PC-9 (cell line): ENCODE measurements around the gene ARID5B. TPM values are rescaled to one million over a fixed set of nuclear protein-coding genes. Genes with fewer than 3 reads are reported as not detected.

Experiments used
- BruUV-seq: library from RNA; stranded (reverse); fragments of 400-500 nt; replicated peaks from 2 replicates; lab custom pipeline; 2021; lab: Mats Ljungman, UMichigan
- CTCF ChIA-PET: fragments of 300-600 bp; sonication (Branson Sonifier 250); formaldehyde crosslinking; loops from one replicate; lab custom pipeline; 2022; ENCODE audit warnings: antibody characterized with exemption; lab: Charles Lee
- POLR2A ChIA-PET: fragments of 300-600 bp; sonication (Branson Sonifier 250); formaldehyde crosslinking; loops from one replicate; lab custom pipeline; 2022; ENCODE audit warnings: antibody characterized with exemption; ENCODE audit not compliant: unreplicated experiment; lab: Charles Lee
- DNase-seq, 2 experiments: peaks; one replicate each; pipeline versions ENCODE4 v3.0.0 to v3.0.0-alpha.2; 2015 to 2022; ENCODE audit warnings: mixed read lengths in 1 of 2
- H2AFZ ChIP-seq: fragments of 200-600 bp; sonication (generic); 2 replicates; pipeline ENCODE4 v1.8.1; 2017; ENCODE audit warnings: antibody characterized with exemption
- H3F3A ChIP-seq: fragments of 200-600 bp; sonication (generic); 2 replicates; pipeline ENCODE4 v1.8.1; 2017; ENCODE audit warnings: antibody characterized with exemption, mild to moderate bottlenecking, low read depth; ENCODE audit not compliant: insufficient read depth
- H3K27ac ChIP-seq: fragments of 200-600 bp; sonication (generic); 2 replicates; pipeline ENCODE4 v1.6.1; 2016; ENCODE audit warnings: mixed run types
- H3K27me3 ChIP-seq: fragments of 200-600 bp; sonication (generic); 2 replicates; pipeline ENCODE4 v1.6.1; 2016; ENCODE audit warnings: low read depth, mixed run types; ENCODE audit not compliant: insufficient read depth
- H3K36me3 ChIP-seq: fragments of 200-600 bp; sonication (generic); 2 replicates; pipeline ENCODE4 v1.6.1; 2016; ENCODE audit warnings: low read depth, mixed run types
- H3K4me1 ChIP-seq: fragments of 200-600 bp; sonication (generic); replicated peaks from 2 replicates; pipeline ENCODE4 v1.6.1; 2016; ENCODE audit warnings: mixed run types; ENCODE audit not compliant: insufficient read depth
- H3K4me2 ChIP-seq: fragments of 200-600 bp; sonication (generic); 2 replicates; pipeline ENCODE4 v1.6.1; 2017; ENCODE audit warnings: mixed run types
- H3K4me3 ChIP-seq: fragments of 200-600 bp; sonication (generic); 2 replicates; pipeline ENCODE4 v1.6.1; 2016; ENCODE audit warnings: mixed run types
- H3K79me2 ChIP-seq: fragments of 200-600 bp; sonication (generic); 2 replicates; pipeline ENCODE4 v1.6.1; 2017; ENCODE audit warnings: low read depth, mixed run types
- H3K9me2 ChIP-seq: fragments of 200-600 bp; sonication (generic); 2 replicates; pipeline ENCODE4 v1.8.1; 2017; ENCODE audit warnings: mild to moderate bottlenecking; ENCODE audit not compliant: insufficient read depth
- H3K9me3 ChIP-seq: fragments of 200-600 bp; sonication (generic); 2 replicates; pipeline ENCODE4 v1.8.1; 2016; ENCODE audit warnings: low read depth; ENCODE audit not compliant: insufficient read depth
- H4K20me1 ChIP-seq: fragments of 200-600 bp; sonication (generic); 2 replicates; pipeline ENCODE4 v1.8.1; 2017; ENCODE audit not compliant: insufficient read depth
- CTCF ChIP-seq: fragments of 200-600 bp; sonication (generic); conservative IDR thresholded peaks from 2 replicates; pipeline ENCODE4 v1.6.1; 2017; ENCODE audit warnings: mixed run types, antibody characterized with exemption, mild to moderate bottlenecking, moderate library complexity
- EZH2 ChIP-seq: fragments of 200-600 bp; sonication (generic); IDR thresholded peaks from 2 replicates; pipeline ENCODE4 v1.8.0; 2017; ENCODE audit warnings: antibody characterized with exemption, low read depth
- intact Hi-C: fragments of 100-400 bp; cut with micrococcal nuclease; formaldehyde crosslinking; loops from one replicate; pipeline ENCODE4 v1.10.0; 2022; ENCODE audit not compliant: unreplicated experiment
- total RNA-seq: library from RNA; stranded (reverse); gene quantifications from 2 replicates; pipeline ENCODE4 v1.2.3, GENCODE V29; 2021

Gene ARID5B
- total RNA-seq, 1 experiment from 2014 or later: 7.4 TPM

GRCh38 chr10:61907011-61907410 lies 5.5 kb downstream of the ARID5B start:
- H3K36me3 ChIP-seq: peaks cover 8% of the 10 kb centered on the region; the same call in 1 of the 2 replicates
- peaks cover 30% of the 10 kb centered on the region for H3K79me2 ChIP-seq
- H3K27ac ChIP-seq: no peak overlapping the region
- H2AFZ ChIP-seq: no peak overlapping the region
- no peaks in the 10 kb centered on the region for H3K9me2 ChIP-seq
- no peaks in the 10 kb centered on the region for H3K9me3 ChIP-seq
- peaks cover 27% of the 10 kb centered on the region for H3F3A ChIP-seq
- no peaks in the 10 kb centered on the region for H4K20me1 ChIP-seq
- H3K27me3 ChIP-seq: no peaks in the 10 kb centered on the region
- ChIA-PET POLR2A (no interaction called here), CTCF (no interaction called here)
- H3K4me3 ChIP-seq: no peak overlapping the region
- no peak for TF ChIP-seq CTCF
- TF ChIP-seq EZH2: no peak
- no TSS peak for BruUV-seq
- DNase-seq: no peak
- no peak overlapping the region for H3K4me2 ChIP-seq
- intact Hi-C loops: loop anchor here (10.0 kb wide), 1 partner anchor 1178 kb away; no protein-coding TSS in a partner anchor
- H3K4me1 ChIP-seq: peaks cover 17% of the 10 kb centered on the region

DNA sequence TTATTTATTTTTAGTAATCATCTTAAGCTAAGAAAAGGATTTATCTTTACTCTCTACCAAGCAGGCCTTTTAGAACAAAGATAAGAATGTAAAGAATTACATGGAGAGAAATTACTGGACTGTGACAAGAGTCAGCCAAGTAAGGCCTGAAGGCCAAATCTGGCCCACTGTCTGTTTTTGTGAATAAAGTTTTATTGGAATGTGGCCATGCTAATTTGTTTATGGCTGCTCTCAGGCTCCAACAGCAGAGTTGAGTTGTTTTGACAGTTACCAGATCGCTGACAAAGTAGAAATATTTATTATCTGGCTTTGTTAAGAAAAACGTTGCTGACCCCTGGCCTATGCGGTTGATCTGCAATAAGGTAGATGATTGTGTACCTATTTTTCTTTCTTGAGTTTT lies 6.1 kb downstream of the ARID5B start:
- no peaks in the 10 kb centered on the region for H3K27me3 ChIP-seq
- H3K9me2 ChIP-seq: no peaks in the 10 kb centered on the region
- POLR2A ChIA-PET: no interaction called here
- H3K4me3 ChIP-seq: no peak overlapping the region
- no peaks in the 10 kb centered on the region for H3K9me3 ChIP-seq
- H2AFZ ChIP-seq: no peak overlapping the region
- peaks cover 21% of the 10 kb centered on the region for H3F3A ChIP-seq
- DNase-seq: no peak
- no TSS peak for BruUV-seq
- H3K4me2 ChIP-seq: no peak overlapping the region
- H3K36me3 ChIP-seq: peaks cover 8% of the 10 kb centered on the region; the same call in 1 of the 2 replicates
- peaks cover 17% of the 10 kb centered on the region for H3K4me1 ChIP-seq
- TF ChIP-seq CTCF (no peak), EZH2 (no peak)
- no peaks in the 10 kb centered on the region for H4K20me1 ChIP-seq
- no peak overlapping the region for H3K27ac ChIP-seq
- intact Hi-C loops: loop anchor here (10.0 kb wide), 1 partner anchor 1177 kb away; no protein-coding TSS in a partner anchor
- CTCF ChIA-PET: no interaction called here
- H3K79me2 ChIP-seq: peaks cover 30% of the 10 kb centered on the region

DNA sequence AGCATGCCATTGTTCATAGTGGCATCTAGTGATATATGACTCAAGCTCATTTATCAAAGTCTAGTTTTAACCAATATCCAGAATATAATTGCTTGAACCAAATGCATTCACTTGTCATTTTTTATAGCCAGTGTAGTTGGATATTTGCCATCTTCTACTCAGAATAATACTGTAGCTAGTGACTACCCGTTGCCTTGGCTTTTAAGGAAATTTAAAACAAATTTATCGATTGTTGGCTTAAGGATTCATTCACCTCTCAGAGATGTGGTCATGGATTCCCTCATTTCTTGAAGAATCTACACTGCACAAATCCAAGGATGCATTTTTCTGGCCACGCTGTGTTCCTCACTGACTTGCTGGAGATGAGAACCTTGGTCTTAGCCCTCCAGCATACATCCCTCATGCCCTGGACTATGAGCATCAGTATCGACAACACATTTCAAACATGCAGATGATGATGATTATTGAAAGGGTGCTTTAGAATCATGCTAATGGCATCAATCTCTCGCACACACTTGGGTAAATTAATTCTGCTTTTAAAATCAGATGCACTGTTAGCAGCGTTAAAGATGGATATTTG lies 8.8 kb downstream of the ARID5B start:
- peaks cover 14% of the 10 kb centered on the region; the same call in 1 of the 2 replicates for H3K36me3 ChIP-seq
- CTCF ChIA-PET: no interaction called here
- peaks cover 18% of the 10 kb centered on the region for H3K79me2 ChIP-seq
- H3K27me3 ChIP-seq: no peaks in the 10 kb centered on the region
- intact Hi-C loops: no loop called here
- H3K9me2 ChIP-seq: no peaks in the 10 kb centered on the region
- H3K9me3 ChIP-seq: no peaks in the 10 kb centered on the region
- peaks cover 3% of the 10 kb centered on the region for H3K4me1 ChIP-seq
- H3K4me2 ChIP-seq: no peak overlapping the region
- no peaks in the 10 kb centered on the region for H4K20me1 ChIP-seq
- H3K27ac ChIP-seq: no peak overlapping the region
- 0 out of 2 replicates have a peak, but pooled peaks cover under 1% of the 10 kb centered on the region for H3F3A ChIP-seq
- BruUV-seq: no TSS peak
- no peak for DNase-seq
- no peak overlapping the region for H3K4me3 ChIP-seq
- POLR2A ChIA-PET: no interaction called here
- no peak for TF ChIP-seq CTCF
- no peak for TF ChIP-seq EZH2
- H2AFZ ChIP-seq: no peak overlapping the region
